Hematopoietic multipotent progenitor cell treated with erythropoietin and hydrocortisone succinate and interleukin-3 and kit ligand, for 15 days (in vitro differentiated cells): ENCODE results near the gene POLR3GL.

ENCODE experiments used
- DNase-seq: peaks from one replicate; pipeline ENCODE4 v3.0.0-alpha.2; 2015; ENCODE audit warnings: low spot score

The POLR3GL gene

DNA sequence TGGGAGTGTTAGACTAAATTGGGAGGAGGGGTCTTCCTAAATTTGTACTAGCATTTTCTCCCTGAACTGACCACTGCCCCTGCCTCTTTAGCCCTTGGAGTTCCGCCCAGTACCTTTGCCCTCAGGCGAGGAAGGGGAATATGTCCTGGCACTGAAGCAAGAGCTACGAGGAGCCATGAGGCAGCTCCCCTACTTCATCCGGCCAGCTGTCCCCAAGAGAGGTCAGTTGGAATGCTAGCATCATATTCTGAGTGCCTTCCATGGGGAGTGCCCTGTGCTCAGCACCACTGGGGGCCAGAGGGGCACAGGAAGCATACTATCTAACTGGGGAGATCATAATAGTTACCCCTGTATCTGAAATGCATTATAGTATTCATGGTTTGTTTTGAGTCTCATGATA, 10.7 kb downstream of the POLR3GL start:
- DNase-seq = no peak

- DNase-seq = no peak
Observed at GRCh38 chr1:145977016-145977415, 12.5 kb downstream of the POLR3GL start.

GRCh38 chr1:145977486-145978470, 13.3 kb downstream of the POLR3GL start:
- peak; percentile 87 for DNase-seq

- DNase-seq = no peak
Observed at GRCh38 chr1:145978471-145978853, 14.0 kb downstream of the POLR3GL start.

DNA sequence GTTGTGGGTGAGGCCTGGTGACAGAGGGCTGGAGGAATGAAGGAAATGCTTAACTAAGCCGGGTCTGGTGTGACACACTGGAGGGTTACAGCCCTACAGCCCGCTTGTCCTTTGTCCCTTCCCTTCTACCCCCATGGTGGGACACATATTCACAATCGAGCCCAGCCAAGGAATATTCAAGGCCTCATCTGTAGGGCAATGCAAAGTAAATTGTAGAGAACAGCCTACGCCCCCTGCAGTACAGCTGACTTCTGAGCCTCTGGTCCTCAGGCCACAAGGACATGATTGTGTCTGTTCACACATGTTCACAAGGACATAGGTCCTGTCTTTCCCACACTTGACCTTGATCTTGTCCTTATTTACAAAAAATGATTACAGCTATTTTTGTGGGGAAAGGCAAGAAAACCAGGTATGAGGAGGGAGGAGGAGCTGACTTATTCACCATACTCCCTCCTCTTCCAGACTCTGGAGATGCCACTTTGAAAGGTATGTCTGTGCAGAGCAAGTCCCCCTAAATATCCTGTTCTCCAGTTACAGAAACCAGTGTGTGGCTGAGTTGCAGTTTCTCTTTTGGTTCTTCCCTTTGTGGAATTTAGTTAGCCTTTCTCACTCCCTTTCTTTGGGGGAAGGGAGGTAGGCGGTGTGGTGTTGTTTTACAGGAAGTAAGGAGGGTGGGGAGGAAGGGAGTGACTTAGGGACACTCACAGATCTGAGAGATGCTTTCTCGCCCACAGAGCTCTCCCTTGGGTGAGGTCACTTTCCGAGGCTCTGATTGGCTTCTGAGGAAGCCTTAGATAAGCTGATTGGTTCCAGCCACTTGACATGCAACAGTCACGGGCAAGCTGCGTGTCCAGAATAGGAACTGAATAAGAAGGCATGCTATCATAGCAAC, 14.6 kb downstream of the POLR3GL start:
- DNase-seq = peak; percentile 98

- DNase-seq = no peak
Observed at GRCh38 chr1:145979746-145980456, 15.4 kb downstream of the POLR3GL start.

GRCh38 chr1:145980457-145980994, 16.0 kb downstream of the POLR3GL start:
- no peak for DNase-seq

- no peak for DNase-seq
Observed at GRCh38 chr1:145982010-145982723, 17.7 kb downstream of the POLR3GL start.

DNA sequence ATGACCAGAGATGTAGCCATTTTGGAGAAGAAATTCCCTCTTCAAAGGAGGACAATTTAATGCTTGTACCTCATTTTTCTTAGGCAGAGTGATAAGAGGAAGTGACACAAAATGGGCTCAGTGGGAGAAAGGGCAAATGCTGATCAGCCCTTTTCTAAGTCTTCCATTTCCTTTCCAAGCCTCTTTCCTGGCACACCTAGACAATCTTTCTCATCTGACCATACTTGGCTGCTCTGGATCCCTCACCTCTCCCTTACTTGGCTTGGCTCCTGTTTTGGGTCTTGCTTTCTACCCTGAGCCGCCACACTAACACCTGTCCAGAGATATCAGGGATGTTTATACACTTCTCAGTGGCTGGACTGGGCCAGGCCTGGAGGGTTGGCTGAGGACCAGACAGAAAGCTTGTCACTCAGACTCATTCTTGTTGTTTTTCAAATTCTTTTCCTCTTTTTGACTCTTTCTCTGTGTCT, 18.8 kb downstream of the POLR3GL start:
- no peak for DNase-seq

- DNase-seq = no peak
Observed at GRCh38 chr1:145983960-145984830, 19.7 kb downstream of the POLR3GL start.

DNA sequence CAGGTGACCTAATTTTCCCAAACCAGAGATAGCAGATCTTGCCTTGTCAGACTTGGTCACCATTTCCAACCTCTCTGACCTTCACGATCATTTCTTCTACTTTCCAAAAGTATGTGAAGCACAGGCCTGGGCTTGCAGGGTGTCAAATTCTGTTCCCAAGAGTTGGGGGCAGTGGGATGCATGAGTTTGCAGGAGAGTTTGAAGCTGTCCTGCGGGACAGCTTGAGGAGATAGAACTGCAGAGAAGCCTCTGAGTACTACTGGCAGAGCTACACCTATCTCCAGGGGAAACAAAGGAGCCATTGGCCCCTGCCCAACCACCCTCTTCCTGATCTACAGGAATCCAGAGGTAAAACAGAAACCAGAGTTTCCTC, 20.6 kb downstream of the POLR3GL start:
- no peak for DNase-seq

DNA sequence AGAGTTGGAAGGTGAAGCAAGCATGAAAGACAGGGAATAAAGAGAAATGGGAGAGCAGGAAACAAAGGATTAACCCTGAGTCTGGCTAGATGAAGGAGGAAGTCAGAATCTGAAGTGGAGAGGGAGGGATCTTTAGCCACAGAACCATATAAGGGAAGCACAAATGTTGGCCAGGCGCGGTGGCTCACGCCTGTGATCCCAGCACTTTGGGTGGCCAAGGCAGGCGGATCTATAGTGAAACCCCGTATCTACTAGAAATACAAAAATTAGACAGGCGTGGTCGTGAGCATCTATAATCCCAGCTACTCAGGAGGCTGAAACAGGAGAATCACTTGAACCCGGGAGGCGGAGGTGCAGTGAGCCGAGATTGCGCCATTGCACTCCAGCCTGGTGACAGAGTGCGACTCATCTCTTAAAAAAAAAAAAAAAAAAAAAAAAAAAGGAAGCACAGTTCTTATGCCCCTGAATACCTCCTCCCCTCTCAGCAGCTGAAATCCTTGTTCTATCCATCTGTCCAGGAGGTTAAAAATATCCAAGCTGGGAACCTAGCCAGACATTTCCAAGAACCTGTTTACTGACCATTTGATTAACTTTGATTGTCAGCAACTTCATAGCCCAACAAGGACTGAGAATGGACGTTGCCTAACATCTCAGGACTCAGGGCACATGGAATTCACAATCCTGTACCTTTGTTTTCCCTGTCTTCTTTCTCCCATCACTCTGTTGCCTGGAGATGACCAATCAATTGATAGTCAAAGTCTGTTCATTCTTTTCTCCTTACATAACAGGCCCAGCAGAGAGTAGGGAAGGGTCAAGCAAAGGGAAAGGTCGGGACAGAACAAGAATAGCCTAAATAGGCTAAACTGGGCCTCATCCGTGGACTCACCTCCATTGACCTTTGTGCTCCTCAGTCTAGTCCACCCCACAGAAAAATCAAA, 21.3 kb downstream of the POLR3GL start:
- DNase-seq = no peak

GRCh38 chr1:145986551-145986950, 22.1 kb downstream of the POLR3GL start:
- no peak for DNase-seq

DNA sequence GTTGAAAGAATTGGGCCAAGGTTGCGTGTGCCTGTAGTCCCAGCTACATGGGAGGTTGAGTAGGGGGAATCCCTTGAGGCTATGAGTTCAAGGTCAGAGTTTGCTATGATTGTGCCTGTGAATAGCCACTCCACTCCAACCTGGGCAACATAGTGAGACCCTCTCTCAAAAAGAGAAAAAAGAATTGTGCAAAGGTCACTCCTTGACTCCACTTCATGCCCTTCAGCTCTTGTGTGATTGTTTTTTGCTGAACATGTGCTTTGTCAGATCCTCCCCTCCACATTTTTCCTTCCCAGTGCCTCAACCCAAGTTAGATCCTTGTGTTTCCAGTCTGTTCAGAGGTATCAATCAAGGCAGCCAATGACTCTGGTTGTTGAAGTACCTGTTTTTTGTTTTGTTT, 23.4 kb downstream of the POLR3GL start:
- DNase-seq = no peak

DNA sequence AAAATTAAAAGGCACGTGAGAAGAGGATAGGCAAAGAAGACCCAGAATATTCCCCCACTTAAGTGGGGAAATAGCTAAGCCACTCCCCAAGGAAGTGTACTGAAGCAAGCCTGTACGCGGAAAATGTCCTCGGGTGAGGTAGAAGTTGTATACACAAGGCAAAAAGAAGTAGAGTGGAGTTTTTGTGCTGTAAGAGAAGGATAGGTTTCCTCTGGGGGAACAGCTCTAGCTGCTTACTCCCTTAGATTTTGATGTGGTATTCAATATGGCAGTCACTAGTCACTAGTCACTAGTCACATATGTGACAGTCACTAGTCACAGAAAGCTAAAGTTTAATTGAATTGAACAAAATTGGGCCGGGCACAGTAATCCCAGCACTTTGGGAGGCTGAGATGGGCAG, 24.3 kb downstream of the POLR3GL start:
- no peak for DNase-seq

DNA sequence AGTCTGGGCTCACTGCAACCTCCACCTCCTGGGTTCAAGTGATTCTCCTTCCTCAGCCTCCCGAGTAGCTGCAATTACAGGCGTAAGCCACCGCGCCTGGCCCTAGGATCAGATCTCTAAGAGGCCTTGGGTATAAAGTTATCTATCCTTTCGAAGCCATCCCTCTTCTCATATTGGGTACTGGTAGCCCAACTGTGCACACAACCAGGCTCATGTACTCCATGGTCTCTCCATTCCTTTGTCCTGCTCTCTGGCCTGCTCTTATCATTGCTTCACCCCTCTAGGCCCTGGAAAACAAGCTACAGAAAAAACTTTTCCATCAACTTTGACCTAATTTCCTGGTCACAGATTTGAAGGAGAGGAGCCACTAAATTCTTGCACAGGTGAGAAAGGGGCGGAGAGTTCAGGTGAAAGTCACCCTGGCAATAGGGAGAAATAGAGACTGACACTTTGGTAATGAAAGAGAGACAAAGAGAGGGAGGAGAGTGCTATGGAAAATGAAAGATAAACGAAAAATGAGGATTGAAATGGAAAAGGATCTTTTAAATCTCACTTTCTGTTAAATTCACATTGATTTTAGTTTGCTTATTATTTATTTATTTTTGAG, 25.9 kb downstream of the POLR3GL start:
- DNase-seq = no peak

GRCh38 chr1:145991735-145992412, 27.4 kb downstream of the POLR3GL start:
- DNase-seq = no peak

GRCh38 chr1:145992502-145992936, 28.0 kb downstream of the POLR3GL start:
- no peak for DNase-seq
